H1 (cell line): ENCODE data around the gene MYBPC3. TPM values are rescaled to one million over a fixed set of nuclear protein-coding genes. Genes with fewer than 3 reads are reported as not detected.

Experiments used
- CTCF ChIA-PET: fragments of 300-600 bp; sonication (Branson Sonifier 250); formaldehyde crosslinking; loops from one replicate; lab custom pipeline; 2021; ENCODE audit not compliant: partially characterized antibody; lab: Charles Lee
- POLR2A ChIA-PET: fragments of 300-600 bp; sonication (Branson Sonifier 250); formaldehyde crosslinking; loops from one replicate; lab custom pipeline; 2021; ENCODE audit warnings: inconsistent platforms; ENCODE audit not compliant: partially characterized antibody; lab: Charles Lee
- DNase-seq, 2 experiments: peaks; one replicate each; pipeline versions ENCODE4 v3.0.0 to v3.0.0-alpha.2; 2010 to 2022; ENCODE audit warnings: low spot score in 2 of 2, low read depth in 1 of 2, mixed read lengths in 1 of 2
- FAIRE-seq: peaks from 2 replicates; lab custom pipeline; 2011; peaks lifted over from hg19 to GRCh38; lab: Jason Lieb, UNC
- H2AFZ ChIP-seq: 2 replicates; pipeline ENCODE4 v1.8.1; 2012; ENCODE audit warnings: low read length, inconsistent platforms
- H2AK5ac ChIP-seq: 2 replicates; pipeline ENCODE4 v1.6.1; 2013; ENCODE audit warnings: low read depth, low read length
- H2BK120ac ChIP-seq: replicated peaks from 2 replicates; pipeline ENCODE3; 2013; ENCODE audit warnings: low read depth, low read length, inconsistent platforms
- H2BK12ac ChIP-seq: 2 replicates; pipeline ENCODE4 v1.6.1; 2013; ENCODE audit warnings: low read depth, low read length
- H2BK15ac ChIP-seq: 2 replicates; pipeline ENCODE4 v1.6.1; 2013; ENCODE audit warnings: low read length
- H2BK20ac ChIP-seq: 2 replicates; pipeline ENCODE4 v1.6.1; 2013; ENCODE audit warnings: low read length
- H2BK5ac ChIP-seq: 2 replicates; pipeline ENCODE4 v1.6.1; 2013; ENCODE audit warnings: low read depth, low read length
- H3K14ac ChIP-seq: 2 replicates; pipeline ENCODE4 v1.6.1; 2013; ENCODE audit warnings: inconsistent platforms; ENCODE audit not compliant: insufficient read length
- H3K18ac ChIP-seq: 2 replicates; pipeline ENCODE4 v1.6.1; 2013; ENCODE audit warnings: low read length; ENCODE audit errors: extremely low read depth
- H3K23ac ChIP-seq: 2 replicates; pipeline ENCODE4 v1.6.1; 2013; ENCODE audit warnings: inconsistent platforms; ENCODE audit not compliant: insufficient read length
- H3K23me2 ChIP-seq: 2 replicates; pipeline ENCODE4 v1.6.1; 2013; ENCODE audit warnings: low read depth, low read length
- H3K27ac ChIP-seq: 2 replicates; pipeline ENCODE4 v1.6.1; 2011; ENCODE audit warnings: low read depth, low read length, inconsistent platforms
- H3K27me3 ChIP-seq, 4 experiments: replicated peaks in 1 of 4; 1 replicate in 1 of 4; 2 replicates in 3 of 4; pipeline versions ENCODE4 v1.6.1 to v1.8.1; 2011 to 2013; ENCODE audit warnings: low read length in 3 of 4, mild to moderate bottlenecking in 3 of 4, inconsistent platforms in 2 of 4, mixed read lengths in 2 of 4, moderate library complexity in 1 of 4; ENCODE audit not compliant: control insufficient read depth in 3 of 4, insufficient read depth in 3 of 4; ENCODE audit errors: extremely low read depth in 1 of 4
- H3K36me3 ChIP-seq, 4 experiments: 2 replicates each; pipeline versions ENCODE4 v1.6.1 to v1.8.1; 2011 to 2013; ENCODE audit warnings: mild to moderate bottlenecking in 4 of 4, low read length in 3 of 4, moderate library complexity in 2 of 4, control low read depth in 1 of 4, inconsistent platforms in 1 of 4; ENCODE audit not compliant: insufficient read depth in 4 of 4, control insufficient read depth in 2 of 4
- H3K4ac ChIP-seq: replicated peaks from 2 replicates; pipeline ENCODE3; 2013; ENCODE audit warnings: low read length, low read depth, mixed read lengths, inconsistent platforms; ENCODE audit not compliant: insufficient read length
- H3K4me1 ChIP-seq, 4 experiments: replicated peaks in 1 of 4; 1 replicate in 1 of 4; 2 replicates in 3 of 4; pipeline versions ENCODE4 v1.6.1 to v1.8.1; 2011 to 2013; ENCODE audit warnings: low read length in 3 of 4, inconsistent platforms in 2 of 4, mixed read lengths in 1 of 4; ENCODE audit not compliant: insufficient read depth in 4 of 4, control insufficient read depth in 3 of 4
- H3K4me2 ChIP-seq, 2 experiments: 2 replicates each; pipeline versions ENCODE4 v1.6.1 to v1.8.1; 2011 to 2013; ENCODE audit warnings: low read depth in 2 of 2, low read length in 2 of 2, control low read depth in 1 of 2, inconsistent platforms in 1 of 2, mild to moderate bottlenecking in 1 of 2; ENCODE audit not compliant: insufficient read depth in 1 of 2
- H3K4me3 ChIP-seq, 4 experiments: fragments of 200-600, 300-600 bp in 1 of 4; sonication (generic), shearing (Covaris generic), sonication (Bioruptor Twin) in 1 of 4; 2 replicates each; pipeline versions ENCODE4 v1.5.1 to v1.8.1; 2011 to 2016; ENCODE audit warnings: low read length in 4 of 4, low read depth in 3 of 4, control low read depth in 2 of 4, inconsistent platforms in 2 of 4, mild to moderate bottlenecking in 2 of 4, mixed read lengths in 1 of 4, moderate library complexity in 1 of 4; ENCODE audit not compliant: insufficient read depth in 2 of 4; ENCODE audit errors: extremely low read depth in 1 of 4
- H3K56ac ChIP-seq: replicated peaks from 2 replicates; pipeline ENCODE3; 2013; ENCODE audit warnings: low read depth, mild to moderate bottlenecking, mixed read lengths, low read length, inconsistent platforms; ENCODE audit not compliant: insufficient read length
- H3K79me1 ChIP-seq: 2 replicates; pipeline ENCODE4 v1.6.1; 2013; ENCODE audit warnings: low read depth, low read length, control low read depth
- H3K79me2 ChIP-seq, 2 experiments: 2 replicates each; pipeline versions ENCODE4 v1.6.1 to v1.8.1; 2012 to 2013; ENCODE audit warnings: low read length in 2 of 2, mild to moderate bottlenecking in 2 of 2, inconsistent platforms in 1 of 2; ENCODE audit not compliant: insufficient read depth in 2 of 2, control insufficient read depth in 1 of 2
- H3K9ac ChIP-seq, 4 experiments: replicated peaks in 1 of 4; 1 replicate in 1 of 4; 2 replicates in 3 of 4; pipeline versions ENCODE4 v1.6.1 to v1.8.1; 2011 to 2013; ENCODE audit warnings: low read depth in 3 of 4, low read length in 3 of 4, control low read depth in 2 of 4, mild to moderate bottlenecking in 2 of 4, moderate library complexity in 2 of 4, inconsistent platforms in 1 of 4; ENCODE audit errors: extremely low read depth in 1 of 4
- H3K9me3 ChIP-seq, 2 experiments: 2 replicates each; pipeline versions ENCODE4 v1.6.1 to v1.8.1; 2012 to 2013; ENCODE audit warnings: mild to moderate bottlenecking in 2 of 2, moderate library complexity in 2 of 2, control low read depth in 1 of 2, inconsistent platforms in 1 of 2, low read depth in 1 of 2, low read length in 1 of 2, mixed read lengths in 1 of 2; ENCODE audit not compliant: insufficient read depth in 2 of 2
- H4K20me1 ChIP-seq, 2 experiments: replicated peaks in 1 of 2; 2 replicates each; pipeline versions ENCODE3 to v1.8.1; 2011 to 2013; ENCODE audit warnings: inconsistent platforms in 2 of 2, low read length in 2 of 2, mild to moderate bottlenecking in 1 of 2; ENCODE audit not compliant: insufficient read depth in 2 of 2, control insufficient read depth in 1 of 2
- H4K5ac ChIP-seq: 2 replicates; pipeline ENCODE4 v1.6.1; 2013; ENCODE audit warnings: low read length, low read depth, mixed read lengths, inconsistent platforms; ENCODE audit not compliant: insufficient read length
- H4K8ac ChIP-seq: 2 replicates; pipeline ENCODE4 v1.8.0; 2013; ENCODE audit warnings: mild to moderate bottlenecking, moderate library complexity, low read length, inconsistent platforms; ENCODE audit not compliant: insufficient read depth; ENCODE audit errors: extremely low read depth
- H4K91ac ChIP-seq: replicated peaks from 2 replicates; pipeline ENCODE3; 2013; ENCODE audit warnings: low read length, mixed read lengths, inconsistent platforms; ENCODE audit not compliant: insufficient read length
- CBX8 ChIP-seq: fragments of 300-800, 300-1000 bp; sonication (generic); IDR thresholded peaks from 2 replicates; pipeline ENCODE4 v1.7.1; 2016; ENCODE audit warnings: low read depth, low read length, borderline replicate concordance
- CHD2 ChIP-seq: IDR thresholded peaks from 2 replicates; pipeline ENCODE4 v1.6.1; 2012; ENCODE audit warnings: low read length, improper control_type of control experiment
- E2F6 ChIP-seq: IDR thresholded peaks from 2 replicates; pipeline ENCODE4 v1.6.1; 2012; ENCODE audit warnings: inconsistent platforms
- KDM4A ChIP-seq: IDR thresholded peaks from one replicate; pipeline ENCODE4 v1.7.1; 2012; ENCODE audit warnings: low read depth, mild to moderate bottlenecking, moderate library complexity, low read length, inconsistent platforms; ENCODE audit not compliant: severe bottlenecking
- MAFK ChIP-seq: IDR thresholded peaks from 2 replicates; pipeline ENCODE4 v1.6.1; 2012; ENCODE audit warnings: low read depth, mild to moderate bottlenecking, improper control_type of control experiment, low read length
- NRF1 ChIP-seq: IDR thresholded peaks from 2 replicates; pipeline ENCODE4 v1.6.1; 2011; ENCODE audit warnings: mild to moderate bottlenecking, low read depth, low read length, improper control_type of control experiment
- POU5F1 ChIP-seq: IDR thresholded peaks from 2 replicates; pipeline ENCODE4 v1.6.1; 2011; ENCODE audit warnings: low read depth, mild to moderate bottlenecking, low read length, moderate library complexity
- SIN3A ChIP-seq, 2 experiments: IDR thresholded peaks in 1 of 2; conservative IDR thresholded peaks in 1 of 2; 2 replicates each; pipeline ENCODE4 v1.6.1; 2011 to 2012; ENCODE audit warnings: low read length in 2 of 2, improper control_type of control experiment in 1 of 2, low read depth in 1 of 2, mild to moderate bottlenecking in 1 of 2
- TCF12 ChIP-seq: IDR thresholded peaks from 2 replicates; pipeline ENCODE4 v1.6.1; 2011; ENCODE audit warnings: low read depth, mild to moderate bottlenecking, low read length
- TEAD4 ChIP-seq: IDR thresholded peaks from 2 replicates; pipeline ENCODE4 v1.6.1; 2012; ENCODE audit warnings: low read depth, low read length, inconsistent platforms, mixed read lengths
- WGBS, 2 experiments: shearing (Covaris generic) in 1 of 2; methylation state at CpG; one replicate each; pipeline versions ENCODE4 v1.1.6 to v1.1.7; 2013 to 2015; ENCODE audit warnings: low lambda C conversion rate in 2 of 2, mixed read lengths in 2 of 2, inconsistent platforms in 1 of 2, low coverage in 1 of 2, missing lambda C conversion rate in 1 of 2; ENCODE audit not compliant: insufficient replicate concordance in 2 of 2, insufficient coverage in 1 of 2, insufficient read length in 1 of 2; ENCODE audit errors: extremely low coverage in 1 of 2, missing lambda C conversion rate in 1 of 2; 5-methylcytosine and 5-hydroxymethylcytosine counted together
- polyA plus RNA-seq, 7 experiments: library from polyadenylated mRNA; depleted of rRNA in 3 of 7; stranded (reverse) in 5 of 7; unstranded in 2 of 7; fragments of >200 nt in 5 of 7; fragments of 200-250 nt in 2 of 7; gene quantifications; 1 replicate in 5 of 7; 2 replicates in 1 of 7; 4 replicates in 1 of 7; pipeline versions ENCODE4 v1.2.1 to v1.2.3, GENCODE V29; 2011 to 2013; ENCODE audit warnings: missing spikeins in 2 of 7, mixed read lengths in 2 of 7
- total RNA-seq: library from RNA; stranded (reverse); fragmentation: NEBNext Ultra II Directional; extraction: Animal tissue kit (Norgen Biotek cat#: 25700); gene quantifications from 2 replicates; pipeline ENCODE4 v1.2.1, GENCODE V29; 2021
- TF ChIP-seq, protein P1 (sequence below): IDR thresholded peaks from 2 replicates; pipeline ENCODE4 v1.6.1; 2011; ENCODE audit warnings: low read length, improper control_type of control experiment

Gene MYBPC3
- total and polyA plus RNA-seq, 2 of the 8 experiments (the other 6 are each of a cell fraction or from before 2014, with no cell fraction given), result 0.05 TPM; not detected in 1

- no peak for FAIRE-seq
- CTCF ChIA-PET, result interaction anchor here (0.9 to 1.9 kb wide), 4 partner anchors 9 to 37 kb away, joined by 3 to 10 read pairs (median 3); no protein-coding TSS in a partner anchor
- H3K4me2 ChIP-seq, result no peak overlapping the region
- TF ChIP-seq CBX8 (no peak), NRF1 (no peak), TEAD4 (no peak), KDM4A (no peak), MAFK (no peak), SIN3A (conservative IDR thresholded peaks at IDR 0.05 in 1 of 2, IDR thresholded peaks at IDR 0.05 in 1 of 2; ENCODE audit: low read depth in 1 of 2, low read length in 2 of 2) (no peak), TCF12 (no peak), CHD2 (no peak), POU5F1 (no peak), E2F6 (no peak)
- TF ChIP-seq, protein P1, sequence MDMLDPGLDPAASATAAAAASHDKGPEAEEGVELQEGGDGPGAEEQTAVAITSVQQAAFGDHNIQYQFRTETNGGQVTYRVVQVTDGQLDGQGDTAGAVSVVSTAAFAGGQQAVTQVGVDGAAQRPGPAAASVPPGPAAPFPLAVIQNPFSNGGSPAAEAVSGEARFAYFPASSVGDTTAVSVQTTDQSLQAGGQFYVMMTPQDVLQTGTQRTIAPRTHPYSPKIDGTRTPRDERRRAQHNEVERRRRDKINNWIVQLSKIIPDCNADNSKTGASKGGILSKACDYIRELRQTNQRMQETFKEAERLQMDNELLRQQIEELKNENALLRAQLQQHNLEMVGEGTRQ, result no peak
Measured at GRCh38 chr11:47337229-47337924, 15.1 kb downstream of the MYBPC3 start.

More at GRCh38 chr11:47337229-47337924, 15.1 kb downstream of the MYBPC3 start:
- Histone ChIP-seq H3K9me3 (no peaks in the 10 kb centered on the region), H3K4me3 (no peak overlapping the region), H2BK20ac (no peak overlapping the region), H4K8ac (no peak overlapping the region; the same call in 1 of the 2 replicates), H3K14ac (no peak overlapping the region), H3K27ac (no peak overlapping the region), H3K4ac (no peak overlapping the region), H2AFZ (no peak overlapping the region), H2BK15ac (no peak overlapping the region), H4K91ac (no peak overlapping the region), H3K79me2 (no peaks in the 10 kb centered on the region), H3K79me1 (no peaks in the 10 kb centered on the region), H2BK12ac (no peak overlapping the region), H3K56ac (no peak overlapping the region), H3K18ac (no peak overlapping the region), H3K4me1 (no peaks in the 10 kb centered on the region), H3K27me3 (no peaks in the 10 kb centered on the region), H2BK120ac (no peak overlapping the region), H3K23me2 (peaks cover 2% of the 10 kb centered on the region; the same call in 1 of the 2 replicates), H4K20me1 (peaks cover 0 to 3% of the 10 kb centered on the region in 2 experiments), H2AK5ac (no peak overlapping the region), H2BK5ac (no peak overlapping the region), H3K23ac (no peak overlapping the region), H4K5ac (no peak overlapping the region), H3K9ac (no peak overlapping the region), H3K36me3 (no peaks in the 10 kb centered on the region)
- 90% methylated on average over 33 of the region's 34 CpGs; no CpG with 5 or more reads in 1 of the 2 experiments for WGBS, 2 experiments
- DNase-seq, result no peak
- POLR2A ChIA-PET, result no interaction called here
